NCI-H446 treated with DMSO at 0.1 percent for 48 hours (cell line): Measurements from ENCODE around the gene AADAT.
"Not testable (repeated sequence)": the region's sequence is repeated elsewhere in the genome, so short reads cannot be mapped to it uniquely, and the experiment has no call there.

Source experiments
- DNase-seq: peaks from one replicate; lab custom pipeline; 2025; lab: John Stamatoyannopoulos, UW

Gene AADAT

DNA sequence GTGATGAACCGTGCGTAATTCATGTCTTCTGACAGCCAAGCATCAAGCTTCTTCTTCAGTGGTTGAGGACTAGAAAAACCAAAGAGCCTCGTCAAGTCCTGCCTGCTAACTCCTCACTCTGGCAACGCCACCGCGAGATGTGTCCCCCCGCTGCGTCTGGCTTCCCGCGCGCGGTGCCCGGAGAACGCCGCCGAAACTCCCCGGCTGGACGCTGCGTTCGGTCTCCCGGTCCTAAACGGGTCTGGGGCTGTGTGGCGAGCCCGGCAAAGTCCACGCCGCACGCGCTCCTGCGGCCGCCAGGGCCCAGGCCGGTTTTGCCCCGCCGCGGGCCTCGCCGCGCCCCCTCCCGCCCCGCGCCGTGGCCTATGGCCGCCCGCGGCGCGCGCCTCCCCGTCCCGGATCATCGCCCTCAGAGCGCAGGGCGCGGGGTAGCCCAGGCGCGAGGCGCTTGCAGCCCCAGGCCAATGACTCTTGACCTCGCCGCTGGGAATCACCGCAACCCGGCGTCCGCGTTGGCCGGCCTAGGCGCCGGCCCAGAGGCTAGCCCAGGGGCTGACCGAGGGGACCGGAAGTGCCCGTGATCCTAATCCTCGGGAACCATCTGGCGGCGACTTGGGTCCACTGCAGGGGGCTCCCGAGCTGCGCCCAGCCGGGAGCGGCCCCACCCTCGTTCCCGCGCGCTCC is at the start of gene AADAT:
AADAT (minus strand) TSS at position 289 of the 684 bp plus-strand sequence; CDS start at position 23, 266 bp downstream.
- DNase-seq, result peak; percentile 51

DNA sequence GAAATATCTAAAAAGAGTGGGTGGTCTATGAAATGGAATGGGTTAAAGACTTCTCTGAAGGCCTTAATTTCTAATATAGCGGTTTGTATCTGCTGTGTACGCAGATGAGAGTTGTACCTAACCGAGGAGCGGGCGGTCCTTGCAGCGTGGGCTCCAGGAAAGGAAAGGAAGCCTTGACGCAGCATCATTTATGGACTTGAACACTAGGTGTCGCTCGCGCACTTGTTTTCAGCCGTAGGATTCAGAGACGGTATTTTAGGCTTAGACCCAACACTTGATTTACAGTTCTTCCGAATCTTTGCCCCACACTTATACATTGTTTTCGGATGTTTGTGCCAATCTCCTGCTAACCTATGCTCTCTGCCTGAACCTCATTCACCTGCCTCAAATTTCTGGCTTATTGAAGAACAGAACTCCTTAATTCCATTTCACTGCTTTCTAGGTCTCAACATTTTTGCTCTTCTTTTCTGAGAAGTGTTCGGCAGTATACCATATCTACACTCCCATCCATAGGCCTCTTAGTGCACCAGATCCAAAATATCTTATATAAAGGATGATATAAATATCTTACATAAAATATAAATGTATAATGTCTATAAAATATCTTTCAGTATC is 48.9 kb upstream of the AADAT start:
- DNase-seq, result peak; percentile 36

DNA sequence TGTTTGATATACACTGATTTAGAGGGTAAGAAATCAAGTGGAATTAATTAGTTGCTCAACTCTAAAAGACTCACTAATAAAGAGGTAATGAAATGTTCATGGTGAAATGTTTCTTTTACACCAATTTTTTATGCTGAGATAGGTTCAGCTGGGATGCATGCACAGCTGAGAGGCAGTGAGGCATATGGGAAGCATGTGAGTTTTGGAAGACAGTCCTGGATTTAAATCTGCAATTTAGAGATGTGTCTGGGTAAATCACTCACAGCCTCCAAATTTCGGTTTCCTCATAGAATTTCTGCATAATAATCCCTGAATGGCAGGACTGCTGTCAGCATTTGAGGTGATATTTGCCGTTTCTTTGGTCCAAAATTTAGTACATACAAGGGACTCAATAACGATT is 48.2 kb upstream of the AADAT start:
- no peak for DNase-seq

DNA sequence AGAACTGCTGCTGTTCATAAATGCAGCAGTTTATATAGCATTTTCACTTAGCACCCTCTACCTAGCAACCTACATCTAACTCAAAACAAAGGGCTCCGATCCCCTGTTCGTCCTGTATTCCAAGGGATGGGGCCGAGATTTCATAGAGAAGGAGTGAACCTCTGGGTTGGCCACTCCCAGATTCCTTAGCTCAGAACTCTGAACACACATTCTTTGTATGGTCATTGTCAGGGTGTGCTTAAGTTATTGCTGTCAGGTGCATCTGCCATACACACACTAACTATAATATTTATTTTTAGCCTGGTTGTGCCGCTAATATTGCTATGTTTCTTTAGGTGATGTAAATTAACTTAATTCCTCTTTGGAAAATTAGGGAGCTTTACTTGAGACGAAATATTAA is 47.7 kb upstream of the AADAT start:
- no peak for DNase-seq

DNA sequence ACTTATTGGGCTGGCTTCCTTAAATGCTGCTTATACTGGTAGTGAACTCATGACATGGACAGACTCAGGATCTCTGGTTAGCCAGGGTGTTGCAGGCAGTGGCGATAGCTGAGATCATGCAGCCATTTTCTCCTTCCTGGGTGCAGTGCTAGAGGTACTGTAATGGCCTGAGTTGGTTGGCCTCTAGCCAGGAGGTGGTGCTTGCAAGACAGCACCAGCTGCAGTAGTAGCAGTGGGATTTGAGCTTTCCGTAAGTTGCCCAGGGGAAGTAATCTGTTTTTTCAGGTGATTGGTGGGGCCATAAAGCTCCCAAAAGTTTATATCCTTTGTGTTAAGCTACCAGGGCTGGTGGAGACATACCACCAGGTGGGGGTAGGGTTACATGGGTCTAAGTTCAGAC is 45.1 kb upstream of the AADAT start:
- no peak for DNase-seq

DNA sequence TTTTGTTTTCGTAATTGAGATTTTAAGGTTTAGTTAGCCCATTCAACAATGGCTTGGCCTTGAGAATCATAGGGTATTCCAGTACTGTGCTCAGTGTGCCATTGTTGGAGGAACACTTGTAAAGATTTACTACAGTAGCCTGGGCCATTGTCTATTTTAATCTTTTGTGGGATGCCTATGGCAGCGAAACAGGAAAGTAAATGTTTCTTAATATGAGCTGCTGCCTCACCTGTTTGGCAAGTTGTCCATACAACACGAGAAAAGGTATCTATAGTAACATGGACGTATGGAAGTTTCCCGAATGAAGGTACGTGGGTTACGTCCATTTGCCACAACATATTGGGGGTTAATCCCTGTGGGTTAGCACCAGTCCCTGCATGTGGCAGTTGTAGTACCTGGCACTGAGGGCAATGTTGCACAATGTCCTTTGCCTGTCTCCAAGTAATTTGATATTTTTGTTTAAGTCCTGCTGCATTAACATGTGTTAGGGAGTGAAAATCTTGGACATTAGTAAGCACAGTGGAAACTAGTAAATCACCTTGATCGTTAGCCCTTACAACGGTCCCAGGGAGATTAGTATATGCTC is 38.6 kb upstream of the AADAT start:
- DNase-seq, result no peak

DNA sequence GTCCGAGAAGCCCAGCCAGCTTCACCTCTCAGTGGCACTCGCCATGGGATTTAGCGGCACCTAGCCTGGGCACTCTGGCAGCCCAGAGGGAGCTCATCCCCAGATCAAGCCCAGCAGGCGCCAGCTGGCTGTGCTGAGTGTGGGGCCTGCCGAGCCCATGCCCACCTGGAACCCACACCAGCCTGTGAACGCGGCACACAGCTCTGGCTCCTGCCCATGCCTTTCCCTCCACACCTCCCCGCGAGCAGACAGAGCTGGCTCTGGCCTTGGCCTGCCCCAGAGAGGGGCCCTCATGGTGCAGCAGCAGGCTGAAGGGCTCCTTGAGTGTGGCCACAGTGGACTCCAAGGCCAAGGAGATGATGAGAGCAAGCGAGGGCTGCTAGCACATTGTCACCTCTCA is 38.0 kb upstream of the AADAT start:
- no peak for DNase-seq

DNA sequence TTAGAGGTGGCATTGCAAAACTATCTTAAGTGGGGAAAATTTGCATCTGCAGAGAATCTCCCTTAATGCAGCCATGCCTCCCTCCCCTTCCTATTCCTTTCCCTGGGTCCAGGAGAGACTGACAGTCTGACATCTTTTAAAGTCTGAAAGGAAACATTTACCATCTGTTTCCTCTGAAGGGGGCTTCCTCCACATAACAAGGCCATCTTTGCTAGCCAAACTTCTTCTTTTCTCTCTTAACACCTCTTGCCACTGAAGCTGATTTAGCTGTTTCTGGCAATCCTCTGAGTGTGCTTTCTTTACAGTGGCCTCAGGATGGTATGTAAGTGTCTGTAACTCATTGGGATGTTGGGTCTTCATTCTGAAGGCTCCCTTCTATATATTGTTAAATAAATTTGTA is 34.6 kb upstream of the AADAT start:
- no peak for DNase-seq

DNA sequence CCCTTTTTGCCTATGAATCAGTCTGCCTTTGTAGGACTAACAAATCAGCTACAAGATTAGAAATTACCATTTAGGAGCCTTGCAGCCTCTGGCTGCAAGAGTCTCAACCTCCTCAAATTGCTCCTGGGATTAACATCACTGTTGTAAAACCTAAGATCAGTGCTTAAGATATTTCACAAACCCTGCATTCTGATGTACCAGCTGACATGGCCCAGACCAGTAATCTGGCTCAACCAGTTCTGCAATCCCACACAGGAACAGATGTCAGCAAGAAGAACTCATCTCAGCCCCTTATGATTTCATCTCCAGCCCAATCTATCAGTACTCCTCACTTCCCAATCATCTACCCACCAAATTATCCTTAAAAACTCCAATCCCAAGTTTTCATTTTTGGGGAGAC is 32.5 kb upstream of the AADAT start:
- DNase-seq, result no peak

DNA sequence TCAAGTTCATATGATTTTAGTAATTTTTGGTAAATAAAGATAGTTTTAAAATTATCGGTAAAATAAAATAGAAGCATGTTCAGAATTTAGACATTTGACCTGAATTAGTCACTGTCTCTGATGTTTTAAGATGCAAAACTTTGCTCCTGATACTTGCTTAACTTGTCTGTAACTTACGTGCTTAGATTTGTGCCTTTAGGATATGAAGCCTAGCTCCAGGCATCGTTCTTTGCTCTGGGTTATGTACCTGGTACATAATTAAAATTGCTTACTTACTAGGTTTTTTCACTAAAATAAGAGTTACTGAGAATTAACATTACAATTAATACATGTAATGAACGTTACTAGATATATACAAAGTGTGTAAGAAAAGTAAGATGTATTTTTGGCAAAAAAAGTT is 24.9 kb upstream of the AADAT start:
- no peak for DNase-seq

DNA sequence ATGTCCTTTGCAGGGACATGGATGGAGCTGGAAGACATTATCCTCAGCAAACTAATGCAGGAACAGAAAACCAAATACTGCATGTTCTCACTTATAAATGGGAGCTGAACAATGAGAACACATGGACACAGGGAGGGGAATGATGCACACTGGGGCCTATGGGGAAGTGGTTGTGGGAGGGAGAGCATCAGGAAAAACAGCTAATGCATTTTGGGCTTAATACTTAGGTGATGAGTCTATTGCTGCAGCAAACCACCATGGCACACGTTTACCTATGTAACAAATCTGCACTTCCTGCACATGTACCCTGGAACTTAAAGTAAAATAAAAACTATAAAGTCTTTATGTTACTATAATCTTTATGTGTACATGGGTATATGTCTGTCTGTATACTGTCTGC is 24.4 kb upstream of the AADAT start:
- DNase-seq, result not testable (repeated sequence)

DNA sequence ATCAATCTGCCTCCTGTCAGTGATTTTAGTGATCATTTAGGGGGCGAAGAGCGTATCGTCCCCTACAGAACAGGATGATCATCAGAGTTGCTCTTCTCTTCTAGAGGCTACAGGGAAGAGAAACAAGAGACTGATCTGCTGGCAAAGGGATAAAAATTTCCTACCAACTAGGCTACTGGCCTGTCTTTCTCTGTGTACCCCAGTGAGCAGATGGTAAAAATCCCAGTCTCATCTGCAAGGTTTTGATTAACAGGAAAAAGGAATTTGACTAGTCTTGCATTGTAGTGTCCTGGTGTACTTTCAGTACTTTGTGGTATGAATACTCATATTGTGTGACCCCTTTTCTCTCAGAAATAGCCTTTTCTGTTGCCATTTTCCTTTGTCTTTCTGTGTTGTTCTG is 21.8 kb upstream of the AADAT start:
- no peak for DNase-seq

DNA sequence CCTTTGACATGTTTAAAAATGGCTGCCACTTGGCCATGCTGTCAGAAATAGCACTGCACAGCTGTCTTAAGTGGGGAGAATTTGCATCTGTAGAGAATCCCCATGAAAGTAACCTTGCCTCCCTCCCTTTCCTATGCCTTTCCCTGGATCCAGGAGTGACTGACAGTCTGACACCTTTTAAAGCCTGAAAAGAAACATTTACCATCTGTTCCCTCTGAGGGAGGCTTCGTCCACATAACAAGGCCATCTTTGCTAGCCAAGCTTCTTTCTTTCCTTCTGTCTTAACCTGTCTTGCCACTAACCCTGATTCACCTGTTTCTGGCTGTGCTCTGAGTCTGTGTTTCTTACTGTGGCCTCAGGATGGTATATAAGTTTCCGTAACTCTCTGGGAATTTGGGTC is 21.3 kb upstream of the AADAT start:
- no peak for DNase-seq

DNA sequence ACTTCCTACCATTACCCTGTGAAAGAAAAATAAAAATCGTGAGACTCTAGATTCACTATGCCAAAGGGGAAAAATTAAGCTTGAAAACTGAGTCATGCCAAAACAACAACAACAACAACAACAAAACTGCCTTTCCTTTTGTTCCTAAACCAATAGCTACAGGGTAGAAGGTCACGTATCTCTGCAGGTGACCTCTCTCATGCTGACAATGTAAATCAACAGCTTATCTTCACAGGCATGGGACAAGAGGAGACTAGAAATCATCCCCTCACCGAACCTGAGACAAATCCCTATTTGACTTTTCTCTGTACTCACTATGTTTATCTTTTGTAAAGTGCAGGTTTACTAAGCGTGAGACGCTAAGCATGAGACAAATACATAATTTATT is 20.5 kb upstream of the AADAT start:
- no peak for DNase-seq

DNA sequence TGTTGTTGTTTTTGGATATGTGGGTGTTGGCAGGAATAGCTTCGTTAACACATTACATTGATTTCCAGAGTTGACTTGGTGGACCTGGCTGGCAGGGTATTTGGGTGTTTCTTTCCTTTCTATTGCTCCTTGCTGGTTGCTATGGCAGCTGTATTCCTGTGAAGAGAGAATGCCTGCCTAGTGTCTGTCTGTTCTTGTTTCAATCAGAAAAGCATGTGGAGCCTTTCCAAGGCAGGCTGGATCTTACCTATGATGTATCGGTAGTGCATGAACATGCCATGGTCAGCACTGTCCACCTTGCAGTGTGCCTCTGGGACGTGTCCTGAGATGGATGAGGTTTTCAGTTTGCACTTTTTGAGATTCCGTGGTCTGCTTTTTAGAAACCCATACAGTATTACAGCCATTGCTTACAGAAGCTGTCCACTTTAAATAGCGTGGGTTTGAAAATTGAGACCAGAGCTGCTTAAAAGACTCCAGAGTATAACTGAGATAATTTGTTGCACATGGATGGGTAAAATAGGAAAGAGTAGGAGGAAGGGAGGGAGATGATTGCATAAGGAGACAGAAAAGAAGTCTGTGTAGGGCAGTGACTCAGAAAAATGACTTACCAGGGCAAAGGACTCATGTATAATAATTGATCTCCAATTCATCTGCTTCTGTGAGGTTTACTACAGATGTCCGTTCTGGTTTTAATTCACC is 20.0 kb upstream of the AADAT start:
- no peak for DNase-seq

DNA sequence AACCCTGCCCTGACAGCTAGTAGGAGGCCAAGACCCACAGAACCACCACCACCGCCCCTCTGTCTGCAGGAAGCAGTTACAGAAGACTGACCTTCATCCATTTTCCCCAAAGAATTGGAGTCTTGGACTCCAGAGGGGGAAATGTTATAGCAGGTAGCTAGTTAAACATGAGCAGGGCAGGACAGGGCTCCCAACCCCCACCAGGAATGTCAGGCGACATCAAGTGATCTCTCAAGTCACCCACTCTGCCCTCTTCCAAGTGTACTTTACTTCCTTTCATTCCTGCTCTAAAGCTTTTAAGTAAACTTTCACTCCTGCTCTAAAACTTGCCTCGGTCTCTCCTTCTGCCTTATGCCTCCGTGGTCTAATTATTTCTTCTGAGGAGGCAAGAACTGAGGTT is 17.1 kb upstream of the AADAT start:
- DNase-seq, result no peak

DNA sequence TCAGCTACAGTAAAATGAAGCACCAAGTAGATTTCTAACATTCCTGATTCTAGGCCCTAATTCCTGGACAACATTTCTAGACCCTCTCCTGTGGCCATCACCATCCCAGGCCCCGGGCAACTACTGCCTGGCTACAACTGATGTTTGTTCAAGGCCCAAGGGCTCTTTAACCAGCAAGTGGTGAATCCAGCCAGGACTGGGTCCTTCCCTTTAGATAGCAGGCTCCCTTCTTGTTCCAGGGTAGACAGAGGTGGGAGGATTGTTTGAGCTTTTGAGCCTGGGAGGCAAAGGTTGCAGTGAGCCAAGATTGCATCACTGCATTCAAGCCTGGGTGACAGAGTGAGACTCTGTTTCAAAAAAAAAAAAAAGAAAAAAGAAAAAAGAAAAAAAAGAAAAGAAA is 12.7 kb upstream of the AADAT start:
- no peak for DNase-seq

DNA sequence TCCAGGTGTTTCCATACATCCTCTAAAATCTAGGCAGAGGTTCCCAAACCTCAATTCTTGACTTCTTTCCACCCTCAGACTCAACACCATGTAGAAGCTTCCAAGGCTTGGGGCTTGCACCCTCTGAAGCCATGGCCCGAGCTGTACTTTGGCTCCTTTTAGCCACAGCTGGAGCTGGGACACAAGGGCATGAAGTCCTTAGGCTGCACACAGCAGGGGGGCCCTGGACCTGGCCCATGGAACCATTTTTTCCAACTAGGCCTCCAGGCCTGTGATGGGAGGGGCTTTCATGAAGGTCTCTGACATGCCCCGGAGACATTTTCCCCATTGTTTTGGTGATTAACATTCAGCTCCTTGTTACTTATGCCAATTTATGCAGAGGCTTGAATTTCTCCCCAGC is 8.4 kb upstream of the AADAT start:
- DNase-seq, result not testable (repeated sequence)

DNA sequence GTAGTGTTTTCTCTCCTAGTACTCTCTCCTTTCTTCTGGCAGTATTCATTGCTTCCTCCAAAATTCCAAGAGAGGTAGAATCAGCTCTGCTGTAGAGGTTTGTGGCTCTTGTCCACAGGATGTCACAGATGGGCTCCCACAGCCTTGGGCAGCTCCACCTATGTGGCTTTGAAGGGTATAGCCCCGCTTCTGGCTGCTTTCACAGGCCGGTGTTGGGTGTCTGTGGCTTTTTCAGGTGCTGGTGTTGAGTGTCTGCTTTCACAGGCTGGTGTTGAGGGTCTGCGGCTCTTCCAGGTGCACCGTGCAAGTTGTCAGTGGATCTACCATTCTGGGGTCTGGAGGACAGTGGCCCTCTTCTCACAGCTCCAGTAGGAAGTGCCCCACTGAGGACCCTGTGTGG is 7.9 kb upstream of the AADAT start:
- DNase-seq, result no peak

DNA sequence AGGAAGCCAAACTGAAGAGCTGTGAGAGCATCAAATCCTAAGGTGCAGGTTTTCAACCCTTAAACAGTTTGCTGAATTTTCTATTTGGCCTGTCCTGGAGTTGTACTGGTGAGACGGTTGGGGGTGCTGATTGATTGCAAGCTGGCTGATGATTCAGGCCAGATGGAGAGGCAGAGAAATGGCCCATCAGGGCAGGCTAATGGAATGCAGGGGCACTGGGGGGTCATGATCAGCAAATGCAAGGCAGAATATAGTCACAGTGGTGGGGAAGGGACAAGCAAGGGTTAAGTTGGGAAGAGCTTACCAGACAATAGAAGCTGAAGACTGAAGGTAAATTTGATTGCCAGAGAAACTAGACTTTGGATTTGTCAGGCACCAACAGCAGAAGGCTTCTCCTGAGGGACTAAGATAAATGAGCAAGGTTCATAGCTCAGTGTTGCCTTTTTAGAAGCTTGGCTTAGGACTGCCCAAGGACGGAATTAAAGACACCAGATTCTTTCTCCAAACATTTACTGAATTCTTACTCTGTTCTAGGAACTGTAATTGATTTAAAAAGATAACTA is 4.3 kb upstream of the AADAT start:
- no peak for DNase-seq

DNA sequence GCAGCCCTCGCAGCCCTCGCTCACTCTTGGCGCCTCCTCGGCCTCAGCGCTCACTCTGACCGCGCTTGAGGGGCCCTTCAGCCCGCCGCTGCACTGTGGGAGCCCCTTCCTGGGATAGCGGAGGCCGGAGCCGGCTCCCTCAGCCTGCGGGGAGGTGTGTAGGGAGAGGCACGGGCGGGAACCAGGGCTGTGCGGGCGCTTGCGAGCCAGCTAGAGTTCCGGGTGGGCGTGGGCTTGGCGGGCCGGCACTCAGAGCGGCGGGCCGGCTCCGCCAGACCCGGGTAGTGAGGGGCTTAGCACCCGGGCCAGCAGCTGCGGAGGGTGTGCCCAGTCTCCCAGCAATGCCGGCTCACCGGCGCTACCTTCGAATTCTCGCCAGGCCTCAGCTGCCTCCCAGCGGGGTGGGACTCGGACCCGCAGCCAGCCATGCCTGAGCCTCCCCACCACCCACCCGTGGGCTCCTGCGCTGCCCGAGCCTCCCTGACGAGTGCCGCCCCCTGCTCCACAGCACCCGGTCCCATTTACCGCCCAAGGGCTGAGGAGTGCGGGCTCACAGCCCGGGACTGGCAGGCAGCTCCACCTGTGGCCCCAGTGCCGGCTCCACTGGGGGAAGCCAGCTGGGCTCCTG is 1.4 kb upstream of the AADAT start:
- DNase-seq, result no peak

DNA sequence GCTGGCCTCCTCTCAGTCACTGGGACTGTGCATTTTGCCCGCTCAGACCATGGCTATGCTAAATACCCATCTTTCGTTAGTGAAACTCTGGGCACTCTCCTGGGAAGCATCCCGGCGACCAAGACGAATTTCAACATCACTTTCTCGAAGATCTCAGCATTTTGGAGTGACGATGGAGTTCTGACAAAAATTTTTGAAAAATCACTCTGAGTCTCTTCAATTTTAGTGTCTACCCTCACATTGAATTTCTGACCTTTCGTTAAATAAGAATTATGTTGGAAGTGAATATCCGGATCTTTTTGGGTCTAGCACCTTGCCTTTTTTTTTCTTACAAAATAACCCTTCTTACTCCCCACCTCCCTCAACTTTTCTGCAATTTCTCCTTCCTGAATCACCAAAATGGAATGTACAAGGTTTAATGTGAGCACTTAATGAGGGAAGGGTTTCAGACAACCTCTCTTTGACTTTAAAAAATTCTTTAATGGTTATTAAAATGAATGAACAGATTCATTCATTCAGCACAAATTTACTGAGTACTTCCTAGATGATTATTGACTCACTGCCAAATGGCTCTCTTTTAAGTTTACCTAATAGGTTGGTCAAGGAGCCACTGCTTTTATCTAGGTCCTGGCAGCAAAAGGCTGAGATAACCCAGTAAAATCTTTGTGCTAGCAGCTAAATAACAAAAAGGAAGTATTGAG is 746 bp upstream of the AADAT start:
- no peak for DNase-seq
